ENCODE results near the gene NARS2. TPM values are rescaled to one million over a fixed set of nuclear protein-coding genes. Genes with fewer than 3 reads are reported as not detected.

Gene NARS2
- total and polyA plus RNA-seq, 9 of the 15 experiments (the other 6 are each of a cell fraction or from before 2014, with no cell fraction given) = 26.8 to 48.0 (median 34.2) TPM

DNA sequence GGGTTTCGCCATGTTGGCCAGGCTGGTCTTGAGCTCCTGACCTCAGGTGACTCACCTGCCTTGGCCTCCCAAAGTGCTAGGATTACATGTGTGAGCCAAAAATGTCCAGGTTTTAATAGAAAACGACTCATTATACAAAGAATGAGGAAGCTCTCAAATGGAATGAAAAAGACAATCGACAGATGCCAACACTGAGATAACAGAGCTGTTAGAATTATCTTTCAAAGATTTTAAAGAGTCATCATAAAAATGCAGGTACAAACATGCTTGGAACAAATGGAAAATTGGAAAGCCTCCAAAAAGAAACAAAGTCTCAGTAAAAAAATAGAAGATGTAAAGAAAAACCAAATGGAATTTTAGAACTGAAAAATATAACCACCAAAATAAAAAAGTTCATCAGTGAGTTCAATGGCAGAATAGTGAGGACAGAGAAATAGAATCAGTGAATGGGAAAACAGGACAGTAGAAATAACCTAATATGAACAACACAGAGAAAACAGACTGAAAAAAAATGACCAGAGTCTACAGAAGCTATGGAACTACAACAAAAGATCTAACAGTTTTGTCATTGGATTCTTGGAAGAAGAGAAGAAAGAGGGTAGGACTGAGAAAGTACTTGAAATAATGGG lies 168.0 kb downstream of the NARS2 start:
- Histone ChIP-seq H3K27me3 (ENCODE audit: control insufficient read depth in 2 of 2, insufficient read depth in 2 of 2, low read length in 2 of 2) (no peaks in the 10 kb centered on the region), H3K4me3 (no peak overlapping the region), H3K9me3 (replicated peaks; ENCODE audit: control insufficient read depth, insufficient read depth, low read depth, low read length) (no peaks in the 10 kb centered on the region; the same call in 1 of the 2 replicates), H3K79me2 (ENCODE audit: control insufficient read depth, insufficient read depth, low read length) (peaks cover 92% of the 10 kb centered on the region), H3K9ac (ENCODE audit: insufficient read depth in 1 of 2, low read depth in 2 of 2, low read length in 2 of 2) (no peak overlapping the region), H2AFZ (ENCODE audit: low read depth, low read length) (no peak overlapping the region), H3K4me2 (ENCODE audit: insufficient read depth, low read length) (no peak overlapping the region), H3K9me1 (ENCODE audit: control insufficient read depth, insufficient read depth, low read length) (no peaks in the 10 kb centered on the region), H3K4me1 (replicated peaks in 1 of 2; ENCODE audit: control insufficient read depth in 2 of 2, insufficient read depth in 2 of 2, low read length in 2 of 2) (peaks cover 3% of the 10 kb centered on the region in 2 experiments; a peak in 2 of 5 replicates), H3K36me3 (ENCODE audit: control insufficient read depth, insufficient read depth, low read length) (peaks cover 20% of the 10 kb centered on the region; the same call in 2 of the 3 replicates), H3K27ac (ENCODE audit: extremely low read depth, low read depth, low read length) (no peak overlapping the region), H4K20me1 (replicated peaks; ENCODE audit: control insufficient read depth, insufficient read depth, low read length) (no peaks in the 10 kb centered on the region)
- ChIA-PET POLR2A (interaction anchor here (0.8 to 1.6 kb wide), 2 partner anchors 9 to 11 kb away, joined by 4 to 7 read pairs; partner anchors contain the start of gene GAB2), CTCF (ENCODE audit: low intra/inter-chr PET ratio) (no interaction called here)
- no peak for FAIRE-seq
- in situ Hi-C loops (cut with MboI) (no loop called here), intact Hi-C loops (cut with micrococcal nuclease) (no loop called here)
- ATAC-seq = no peak; the same call in 2 of the 3 replicates
- 38% methylated on average over 3 of the region's 3 CpGs for WGBS (ENCODE audit: insufficient coverage, low coverage, missing lambda C conversion rate)
- no TSS peak for BruUV-seq (replicated peaks)
- DNase-seq (ENCODE audit: extremely low read depth in 1 of 4, low spot score in 3 of 4) = no peak
- TF ChIP-seq ERF (CRISPR knock-in tag; IDR thresholded peaks at IDR 0.05) = no peak
- no peak for TF ChIP-seq XRCC3 (IDR thresholded peaks at IDR 0.05)
- 0 out of 2 replicates have a peak, but pooled peaks have one; percentile 32 for TF ChIP-seq CBX5 (IDR thresholded peaks at IDR 0.05; ENCODE audit: borderline replicate concordance, low read depth)
- no peak for TF ChIP-seq GTF2A2 (tag; IDR thresholded peaks at IDR 0.05)
- TF ChIP-seq ZNF212 (CRISPR knock-in tag; IDR thresholded peaks at IDR 0.05) = no peak
- TF ChIP-seq, protein P1, sequence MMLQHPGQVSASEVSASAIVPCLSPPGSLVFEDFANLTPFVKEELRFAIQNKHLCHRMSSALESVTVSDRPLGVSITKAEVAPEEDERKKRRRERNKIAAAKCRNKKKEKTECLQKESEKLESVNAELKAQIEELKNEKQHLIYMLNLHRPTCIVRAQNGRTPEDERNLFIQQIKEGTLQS (IDR thresholded peaks at IDR 0.05) = no peak
- TF ChIP-seq, protein P1 (CRISPR knock-in tag; conservative IDR thresholded peaks at IDR 0.05) = no peak
- no peak for TF ChIP-seq JUNB (CRISPR knock-in tag; conservative IDR thresholded peaks at IDR 0.05)
- no peak for TF ChIP-seq ATF1 (CRISPR knock-in tag; IDR thresholded peaks at IDR 0.05)
- no peak for TF ChIP-seq ATF1 (tag; IDR thresholded peaks at IDR 0.05)
- peak; percentile 57; the same call in 1 of the 2 replicates for TF ChIP-seq TRIM28 (IDR thresholded peaks at IDR 0.05)
- no peak for TF ChIP-seq SUPT5H (IDR thresholded peaks at IDR 0.05)
- TF ChIP-seq GABPB2 (CRISPR knock-in tag; conservative IDR thresholded peaks at IDR 0.05) = no peak
- no peak for TF ChIP-seq FOXP1 (CRISPR knock-in tag; IDR thresholded peaks at IDR 0.05)
- TF ChIP-seq ETV6 (IDR thresholded peaks at IDR 0.05; ENCODE audit: borderline replicate concordance in 1 of 2, low read depth in 2 of 2, low read length in 1 of 2) = no peak
- TF ChIP-seq ETV6 (CRISPR knock-in tag; IDR thresholded peaks at IDR 0.05; ENCODE audit: borderline replicate concordance) = no peak
- TF ChIP-seq NFE2 (IDR thresholded peaks at IDR 0.05; ENCODE audit: low read depth) = peak; percentile 24; the same call in 1 of the 2 replicates
- no peak for TF ChIP-seq ZNF507 (tag; conservative IDR thresholded peaks at IDR 0.05)
- TF ChIP-seq MTF1 (CRISPR knock-in tag; IDR thresholded peaks at IDR 0.05; ENCODE audit: borderline replicate concordance) = no peak
- TF ChIP-seq ATF7 (IDR thresholded peaks at IDR 0.05) = 0 out of 2 replicates have a peak, but pooled peaks have one; percentile 11
- no peak for TF ChIP-seq TSHZ1 (CRISPR knock-in tag; IDR thresholded peaks at IDR 0.05)
- TF ChIP-seq ZNF444 (CRISPR knock-in tag; IDR thresholded peaks at IDR 0.05) = no peak

All from K562 (cell line).